OCI-LY1 (cell line): ENCODE measurements around the gene MEOX2.

Experiments
- H2AFZ ChIP-seq: fragments of 200-600 bp; sonication (generic), shearing (Covaris generic); 2 replicates; pipeline ENCODE4 v1.6.0; 2014; ENCODE audit warnings: antibody characterized with exemption, mild to moderate bottlenecking, low read length
- H3F3A ChIP-seq: fragments of 200-600 bp; sonication (generic), shearing (Covaris generic); 2 replicates; pipeline ENCODE4 v1.6.0; 2014; ENCODE audit warnings: mild to moderate bottlenecking, antibody characterized with exemption, low read length, moderate library complexity; ENCODE audit not compliant: insufficient read depth
- H3K27ac ChIP-seq: fragments of 200-600 bp; sonication (generic); 2 replicates; pipeline ENCODE4 v1.5.1; 2014; ENCODE audit warnings: low read length, mixed run types, mild to moderate bottlenecking, low read depth; ENCODE audit not compliant: poor library complexity, severe bottlenecking
- H3K27me3 ChIP-seq: fragments of 200-600 bp; sonication (generic); 2 replicates; pipeline ENCODE4 v1.6.0; 2014; ENCODE audit warnings: antibody characterized with exemption, mild to moderate bottlenecking, low read length, moderate library complexity; ENCODE audit not compliant: insufficient read depth
- H3K36me3 ChIP-seq: fragments of 200-600 bp; sonication (generic); 2 replicates; pipeline ENCODE4 v1.6.1; 2014; ENCODE audit warnings: mild to moderate bottlenecking, antibody characterized with exemption, low read length, moderate library complexity, mixed read lengths; ENCODE audit not compliant: insufficient read depth
- H3K4me1 ChIP-seq: fragments of 200-600 bp; sonication (generic); 2 replicates; pipeline ENCODE4 v1.5.1; 2014; ENCODE audit warnings: mild to moderate bottlenecking, low read length, moderate library complexity; ENCODE audit not compliant: insufficient read depth, severe bottlenecking
- H3K4me2 ChIP-seq: fragments of 200-600 bp; sonication (generic), shearing (Covaris generic); 2 replicates; pipeline ENCODE4 v1.6.1; 2014; ENCODE audit warnings: low read length
- H3K4me3 ChIP-seq: fragments of 200-600 bp; sonication (generic); 2 replicates; pipeline ENCODE4 v1.5.1; 2014; ENCODE audit warnings: low read length, low read depth, mild to moderate bottlenecking, mixed read lengths; ENCODE audit not compliant: poor library complexity, severe bottlenecking
- H3K79me2 ChIP-seq: fragments of 200-600 bp; shearing (Covaris generic); 2 replicates; pipeline ENCODE4 v1.6.1; 2016; ENCODE audit warnings: mixed run types, low read length, mixed read lengths; ENCODE audit not compliant: insufficient read depth
- H3K9ac ChIP-seq: fragments of 200-600 bp; sonication (generic), shearing (Covaris generic); 2 replicates; pipeline ENCODE4 v1.6.1; 2014; ENCODE audit warnings: mild to moderate bottlenecking, low read length, mixed read lengths
- H3K9me2 ChIP-seq: fragments of 200-600 bp; sonication (generic), shearing (Covaris generic); 2 replicates; pipeline ENCODE4 v1.6.1; 2014; ENCODE audit warnings: low read depth, mild to moderate bottlenecking, low read length, mixed read lengths
- H3K9me3 ChIP-seq: fragments of 200-600 bp; shearing (Covaris generic); 2 replicates; pipeline ENCODE4 v1.6.1; 2014; ENCODE audit warnings: low read length, mixed read lengths
- H4K20me1 ChIP-seq: fragments of 200-600 bp; sonication (generic), shearing (Covaris generic); 2 replicates; pipeline ENCODE4 v1.6.0; 2016; ENCODE audit warnings: mild to moderate bottlenecking, low read length; ENCODE audit not compliant: insufficient read depth
- EZH2 ChIP-seq: fragments of 200-600 bp; sonication (generic), shearing (Covaris generic); IDR thresholded peaks from 2 replicates; pipeline ENCODE4 v1.8.0; 2017; ENCODE audit warnings: borderline replicate concordance, mixed run types, mild to moderate bottlenecking, antibody characterized with exemption, low read length, moderate library complexity, mixed read lengths
- TF ChIP-seq, protein P1 (sequence below): fragments of 200-600 bp; sonication (generic), shearing (Covaris generic); IDR thresholded peaks from 2 replicates; pipeline ENCODE4 v1.5.1; 2017; ENCODE audit warnings: mild to moderate bottlenecking, antibody characterized with exemption, low read length, moderate library complexity, mixed read lengths

The MEOX2 gene

DNA sequence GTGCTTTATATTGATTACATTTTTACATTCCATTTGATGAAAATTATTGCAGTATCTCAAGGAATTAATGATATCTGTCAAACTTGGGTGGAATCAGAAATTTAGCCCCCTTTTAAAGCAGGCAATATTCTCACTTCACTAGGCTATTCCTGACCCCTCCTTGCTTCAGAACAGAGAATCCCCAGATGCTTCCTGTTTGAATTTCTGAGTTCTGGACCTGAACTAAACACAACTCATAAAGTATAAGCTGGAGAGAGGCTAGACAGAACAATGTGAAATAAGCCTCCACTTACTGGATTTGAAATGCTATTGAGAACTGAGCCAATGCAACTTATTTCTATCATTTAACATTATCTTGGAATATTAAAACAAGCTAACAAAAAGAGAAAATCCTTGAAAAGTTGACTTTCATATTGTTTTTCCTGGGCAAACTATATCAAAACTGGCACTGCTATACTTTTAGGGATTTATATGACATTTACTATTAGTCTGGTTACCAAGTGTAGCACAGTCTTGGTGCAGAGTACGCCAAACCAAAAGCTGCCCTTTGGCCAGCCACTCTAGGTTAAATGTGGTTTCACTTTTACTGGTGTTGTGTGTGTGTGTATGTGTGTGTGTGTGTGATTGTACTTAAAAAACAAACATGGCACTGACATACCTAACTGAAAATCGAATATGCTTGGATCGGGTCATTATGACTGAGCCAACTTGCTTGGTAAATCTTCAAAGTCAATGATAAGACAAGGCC is 105.7 kb downstream of the MEOX2 start:
- no peaks in the 10 kb centered on the region for H3F3A ChIP-seq
- H3K4me3 ChIP-seq: no peak overlapping the region
- H4K20me1 ChIP-seq: no peaks in the 10 kb centered on the region
- TF ChIP-seq, protein P1, sequence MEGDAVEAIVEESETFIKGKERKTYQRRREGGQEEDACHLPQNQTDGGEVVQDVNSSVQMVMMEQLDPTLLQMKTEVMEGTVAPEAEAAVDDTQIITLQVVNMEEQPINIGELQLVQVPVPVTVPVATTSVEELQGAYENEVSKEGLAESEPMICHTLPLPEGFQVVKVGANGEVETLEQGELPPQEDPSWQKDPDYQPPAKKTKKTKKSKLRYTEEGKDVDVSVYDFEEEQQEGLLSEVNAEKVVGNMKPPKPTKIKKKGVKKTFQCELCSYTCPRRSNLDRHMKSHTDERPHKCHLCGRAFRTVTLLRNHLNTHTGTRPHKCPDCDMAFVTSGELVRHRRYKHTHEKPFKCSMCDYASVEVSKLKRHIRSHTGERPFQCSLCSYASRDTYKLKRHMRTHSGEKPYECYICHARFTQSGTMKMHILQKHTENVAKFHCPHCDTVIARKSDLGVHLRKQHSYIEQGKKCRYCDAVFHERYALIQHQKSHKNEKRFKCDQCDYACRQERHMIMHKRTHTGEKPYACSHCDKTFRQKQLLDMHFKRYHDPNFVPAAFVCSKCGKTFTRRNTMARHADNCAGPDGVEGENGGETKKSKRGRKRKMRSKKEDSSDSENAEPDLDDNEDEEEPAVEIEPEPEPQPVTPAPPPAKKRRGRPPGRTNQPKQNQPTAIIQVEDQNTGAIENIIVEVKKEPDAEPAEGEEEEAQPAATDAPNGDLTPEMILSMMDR: no peak
- no peak for TF ChIP-seq EZH2
- H3K27ac ChIP-seq: no peak overlapping the region
- H3K27me3 ChIP-seq: no peaks in the 10 kb centered on the region
- H3K4me2 ChIP-seq: no peak overlapping the region
- no peaks in the 10 kb centered on the region for H3K9me2 ChIP-seq
- no peaks in the 10 kb centered on the region for H3K36me3 ChIP-seq
- no peak overlapping the region for H3K9ac ChIP-seq
- peaks cover 7% of the 10 kb centered on the region; the same call in 1 of the 2 replicates for H3K9me3 ChIP-seq
- H2AFZ ChIP-seq: no peak overlapping the region
- no peaks in the 10 kb centered on the region for H3K4me1 ChIP-seq
- H3K79me2 ChIP-seq: no peaks in the 10 kb centered on the region

DNA sequence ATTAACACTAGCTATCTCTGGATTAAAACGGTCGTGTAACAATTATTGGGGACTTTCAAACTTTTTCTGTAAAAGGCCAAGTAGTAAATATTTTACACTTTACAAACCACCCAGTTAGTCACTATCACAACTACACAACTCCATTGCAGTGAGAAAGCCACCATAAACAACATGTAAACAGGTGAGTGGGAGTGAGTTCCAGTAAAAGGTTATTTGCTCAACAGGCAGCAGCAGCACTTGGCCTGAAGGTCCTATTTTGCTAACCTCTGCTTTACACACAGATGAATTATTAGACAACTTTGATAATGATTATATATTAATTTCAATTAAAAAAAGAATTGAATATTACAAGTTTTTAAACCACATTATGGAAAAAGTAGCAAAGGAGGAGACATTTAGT is 108.9 kb downstream of the MEOX2 start:
- Histone ChIP-seq H3K27me3 (no peaks in the 10 kb centered on the region), H3K4me3 (no peak overlapping the region), H3K79me2 (no peaks in the 10 kb centered on the region), H3K36me3 (no peaks in the 10 kb centered on the region), H2AFZ (no peak overlapping the region), H3K9me2 (no peaks in the 10 kb centered on the region), H3F3A (no peaks in the 10 kb centered on the region), H4K20me1 (no peaks in the 10 kb centered on the region), H3K4me1 (no peaks in the 10 kb centered on the region), H3K9me3 (no peaks in the 10 kb centered on the region), H3K9ac (no peak overlapping the region), H3K27ac (no peak overlapping the region), H3K4me2 (no peak overlapping the region)
- TF ChIP-seq, protein P1: no peak
- TF ChIP-seq EZH2: no peak

DNA sequence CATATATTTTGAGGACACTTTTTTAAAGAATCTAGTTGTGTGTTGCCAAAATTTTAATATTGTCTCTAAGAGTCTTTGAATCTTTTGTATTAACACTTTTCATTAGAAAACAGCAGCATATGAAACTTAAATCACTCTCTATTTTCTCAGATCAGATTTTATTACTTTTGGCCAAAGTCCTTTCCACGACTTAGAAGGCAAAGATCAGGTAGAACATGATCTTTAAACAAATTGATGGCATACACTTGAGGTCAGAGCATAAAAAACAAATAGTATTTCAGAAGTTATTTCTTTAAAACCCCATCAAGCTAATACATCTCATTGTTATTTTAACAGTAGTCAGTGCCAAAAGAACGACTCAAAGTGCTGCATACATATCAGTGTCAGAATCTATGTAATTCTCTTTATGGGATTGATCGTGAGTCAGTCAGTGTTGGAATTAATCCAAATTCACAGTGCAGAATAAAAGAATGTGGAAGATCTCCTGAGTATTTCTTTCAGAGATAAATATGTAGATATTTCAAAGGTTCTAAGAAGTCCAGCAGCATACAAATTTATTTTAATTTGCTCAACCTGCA is 115.1 kb downstream of the MEOX2 start:
- H3K4me1 ChIP-seq: no peaks in the 10 kb centered on the region
- TF ChIP-seq, protein P1: no peak
- no peak for TF ChIP-seq EZH2
- H3K27ac ChIP-seq: no peak overlapping the region
- no peaks in the 10 kb centered on the region for H3K36me3 ChIP-seq
- H3K4me2 ChIP-seq: no peak overlapping the region
- H4K20me1 ChIP-seq: no peaks in the 10 kb centered on the region
- no peaks in the 10 kb centered on the region for H3K79me2 ChIP-seq
- H3K9me2 ChIP-seq: no peaks in the 10 kb centered on the region
- no peak overlapping the region for H2AFZ ChIP-seq
- H3K9me3 ChIP-seq: no peaks in the 10 kb centered on the region
- H3K9ac ChIP-seq: no peak overlapping the region
- no peak overlapping the region for H3K4me3 ChIP-seq
- H3F3A ChIP-seq: no peaks in the 10 kb centered on the region
- H3K27me3 ChIP-seq: no peaks in the 10 kb centered on the region
